Measurements from ENCODE around the gene NCAPH2.

NCAPH2 gene

DNA sequence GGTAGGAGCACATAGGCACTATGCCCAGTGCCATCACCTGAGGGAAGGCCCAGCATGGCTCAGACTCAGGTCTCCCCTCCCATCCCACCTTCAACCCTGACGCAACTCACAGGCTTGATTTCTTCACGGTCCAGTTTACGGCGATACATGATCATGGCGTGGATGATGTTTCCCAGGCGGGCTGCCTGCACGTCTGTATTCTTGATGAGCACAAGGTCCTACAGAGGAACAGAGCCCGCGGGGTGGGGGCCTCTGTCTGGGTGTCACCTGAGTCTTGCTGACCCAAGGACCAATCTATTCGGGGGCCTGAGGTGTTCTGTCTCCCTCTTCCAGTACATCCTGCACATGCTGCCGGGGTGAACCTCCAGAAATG, 66.3 kb downstream of the NCAPH2 start:
- no peak for DNase-seq (ENCODE audit: low spot score)

All from D341Med (cell line).